Endometrium (tissue), 2 donors: Measurements from ENCODE around the gene BET1L.
"Not testable (repeated sequence)": the region's sequence is repeated elsewhere in the genome, so short reads cannot be mapped to it uniquely, and the experiment has no call there.

ENCODE experiments used
- FAIRE-seq: peaks from 2 replicates; lab custom pipeline; 2012; peaks lifted over from hg19 to GRCh38; lab: Jason Lieb, UNC
- donor health status: control.
- donor health status: control.

The BET1L gene

DNA sequence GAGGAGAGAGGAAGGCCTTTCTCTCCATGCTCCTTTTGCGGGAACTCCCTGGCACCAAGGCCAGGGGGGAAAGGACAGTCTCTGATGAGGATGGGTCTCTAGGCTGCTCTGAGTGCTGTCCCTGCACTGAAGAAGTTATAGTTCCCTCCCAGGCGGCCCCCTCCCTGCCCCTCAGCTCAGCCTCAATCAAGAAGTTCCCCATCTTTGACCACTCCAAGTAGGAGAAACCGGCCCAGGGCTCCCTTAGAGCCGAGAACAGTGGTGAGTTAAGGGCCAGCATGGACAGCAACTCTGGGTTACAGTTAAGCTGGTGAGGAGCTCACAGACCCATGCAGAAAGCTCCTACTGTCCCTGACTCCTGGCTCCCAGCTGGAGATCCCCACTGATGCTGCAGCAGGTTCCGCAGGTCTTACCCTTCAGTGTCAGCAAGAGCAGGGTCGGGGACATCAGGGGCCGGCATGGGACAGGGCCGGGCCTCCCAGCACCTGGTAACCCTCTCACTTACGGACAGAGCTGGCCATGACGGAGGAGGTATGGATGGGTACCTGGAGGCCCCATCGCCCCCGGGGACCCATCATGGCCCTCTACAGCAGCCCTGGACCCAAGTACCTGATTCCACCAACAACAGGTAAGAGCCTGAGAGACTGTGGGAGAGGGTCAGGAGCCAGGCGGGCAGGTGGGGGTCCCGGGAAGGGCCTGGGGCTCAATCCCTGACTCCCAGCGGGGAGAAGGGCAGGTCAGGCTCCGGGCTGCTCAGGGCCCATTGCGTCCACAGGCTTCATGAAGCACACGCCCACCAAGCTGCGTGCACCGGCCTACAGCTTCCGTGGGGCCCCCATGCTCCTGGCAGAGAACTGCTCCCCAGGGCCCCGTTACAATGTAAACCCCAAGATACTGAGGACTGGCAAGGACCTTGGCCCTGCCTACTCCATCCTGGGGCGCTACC is 10.1 kb downstream of the BET1L start:
- no peak for FAIRE-seq

DNA sequence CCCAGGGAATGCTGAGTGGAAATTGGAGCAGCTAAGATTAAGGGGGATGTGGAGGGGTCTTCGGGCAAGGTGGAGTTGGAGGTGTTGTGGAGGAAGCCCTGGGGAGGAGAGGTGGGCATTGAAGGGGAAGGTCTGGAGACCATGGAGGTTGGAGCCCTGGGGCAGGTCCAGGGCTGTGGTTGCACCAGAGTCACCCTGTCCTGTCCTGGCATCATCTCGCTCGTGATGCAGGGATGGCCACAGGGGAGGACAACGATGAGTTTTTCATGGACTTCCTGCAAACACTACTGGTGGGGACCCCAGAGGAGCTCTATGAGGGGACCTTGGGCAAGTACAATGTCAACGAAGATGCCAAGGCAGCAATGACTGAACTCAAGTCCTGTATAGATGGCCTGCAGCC is 13.7 kb downstream of the BET1L start:
- not testable (repeated sequence) for FAIRE-seq

DNA sequence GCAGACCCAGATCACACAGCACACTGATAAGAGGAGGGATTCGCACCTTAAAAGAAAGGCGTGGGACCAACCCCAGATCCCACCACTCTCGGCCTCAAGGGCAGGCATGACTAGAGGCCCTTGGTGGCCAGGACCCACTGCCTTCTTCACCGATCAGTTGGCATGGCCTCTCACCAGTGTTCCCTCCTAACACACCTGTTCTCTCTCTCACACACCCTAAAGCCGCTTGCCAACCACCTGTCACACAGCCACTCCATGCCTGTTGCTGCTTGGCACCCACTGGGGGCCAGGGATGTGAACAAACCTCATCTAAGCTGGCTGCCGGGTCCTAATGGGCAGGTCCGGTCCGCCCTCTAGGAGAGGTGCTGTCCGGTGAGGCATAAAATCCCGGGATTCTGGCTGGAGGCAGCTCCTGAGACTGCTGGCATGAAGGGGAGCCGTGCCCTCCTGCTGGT is 14.5 kb downstream of the BET1L start, which contains the start of gene SCGB1C1:
SCGB1C1 (plus strand) TSS at position 405 of the 455 bp plus-strand sequence; CDS start at position 427, 22 bp downstream.
- not testable (repeated sequence) for FAIRE-seq

DNA sequence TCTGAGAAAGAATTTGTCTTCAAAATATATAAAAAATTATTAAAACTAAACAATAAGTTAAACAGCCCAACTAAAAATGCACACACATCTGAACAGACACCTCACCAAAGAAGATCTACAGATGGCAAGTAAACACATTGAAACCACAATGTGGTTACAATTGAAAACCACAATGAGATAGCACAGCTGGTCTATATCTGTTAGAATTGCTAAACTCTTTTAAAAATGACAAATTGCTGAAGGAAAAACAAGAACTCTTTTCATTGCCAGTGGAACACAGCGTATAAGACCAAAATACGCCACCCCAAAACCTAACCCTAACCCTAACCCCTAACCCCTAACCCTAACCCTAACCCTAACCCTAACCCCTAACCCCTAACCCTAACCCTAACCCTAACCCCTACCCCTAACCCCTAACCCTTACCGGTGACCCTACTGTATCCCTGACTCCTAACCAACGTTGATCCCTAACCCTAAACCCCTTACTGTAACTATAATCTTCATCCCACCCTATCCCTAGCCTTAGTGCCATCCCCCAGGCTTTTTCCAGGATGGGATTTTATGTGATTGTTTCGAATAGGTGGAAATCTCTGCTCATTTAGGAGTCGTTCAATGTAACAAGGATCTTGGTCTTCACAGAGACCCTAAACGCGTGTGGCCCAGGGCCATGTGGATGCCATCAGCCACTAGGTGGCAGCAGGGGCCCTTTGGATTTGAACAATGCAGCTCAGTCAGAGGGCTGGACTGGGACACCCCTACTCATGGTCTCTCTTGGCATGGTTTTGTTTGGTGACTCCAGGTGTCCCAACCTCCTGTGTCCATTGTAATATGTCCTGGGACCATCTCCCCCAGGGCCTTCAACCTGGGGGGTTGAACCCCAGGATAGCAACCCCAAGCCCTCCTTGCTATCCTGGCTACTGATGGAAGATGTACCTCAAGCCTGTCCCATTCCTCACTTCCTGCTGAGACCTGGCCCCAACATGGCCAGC is 15.4 kb downstream of the BET1L start:
- FAIRE-seq = not testable (repeated sequence)

DNA sequence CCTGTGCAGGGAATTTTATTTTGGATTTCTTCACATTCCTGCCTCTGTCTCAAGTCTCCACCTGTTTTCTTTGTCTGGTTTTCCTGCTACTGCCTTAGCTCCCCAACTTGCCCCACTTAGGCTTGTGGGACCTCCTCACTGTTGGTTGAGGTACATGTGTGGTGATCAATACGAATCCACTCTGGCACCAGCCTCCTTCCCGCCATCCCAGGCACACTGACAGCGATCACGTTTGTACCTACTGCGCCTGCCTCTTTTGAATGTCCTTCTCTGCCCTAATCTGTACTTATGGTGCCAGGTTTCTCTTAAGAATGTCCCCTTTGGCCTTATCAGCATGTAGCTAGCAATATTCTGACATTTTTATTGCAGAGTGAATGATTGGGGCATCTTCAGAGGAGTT is 16.7 kb downstream of the BET1L start:
- not testable (repeated sequence) for FAIRE-seq

DNA sequence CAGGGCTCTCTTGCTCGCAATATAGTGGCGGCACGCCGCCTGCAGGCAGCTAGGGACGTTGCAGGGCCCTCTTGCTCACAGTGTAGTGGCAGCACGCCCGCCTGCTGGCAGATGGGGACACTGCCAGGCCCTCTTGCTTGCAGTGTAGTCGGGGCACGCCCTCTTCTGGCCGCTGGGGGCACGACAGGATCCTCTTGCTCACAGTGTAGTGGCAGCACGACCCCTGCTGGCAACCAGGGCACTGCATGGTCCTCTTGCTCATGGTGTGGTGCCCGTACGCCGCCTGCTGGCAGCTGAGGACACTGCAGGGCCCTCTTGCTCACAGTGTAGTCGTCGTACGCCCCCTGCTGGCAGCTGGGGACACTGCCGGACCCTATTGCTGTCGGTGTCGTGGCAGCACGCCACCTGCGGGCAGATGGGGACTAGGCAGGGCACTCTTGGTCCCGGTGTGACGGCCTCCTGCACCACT is 17.3 kb downstream of the BET1L start:
- FAIRE-seq = not testable (repeated sequence)

DNA sequence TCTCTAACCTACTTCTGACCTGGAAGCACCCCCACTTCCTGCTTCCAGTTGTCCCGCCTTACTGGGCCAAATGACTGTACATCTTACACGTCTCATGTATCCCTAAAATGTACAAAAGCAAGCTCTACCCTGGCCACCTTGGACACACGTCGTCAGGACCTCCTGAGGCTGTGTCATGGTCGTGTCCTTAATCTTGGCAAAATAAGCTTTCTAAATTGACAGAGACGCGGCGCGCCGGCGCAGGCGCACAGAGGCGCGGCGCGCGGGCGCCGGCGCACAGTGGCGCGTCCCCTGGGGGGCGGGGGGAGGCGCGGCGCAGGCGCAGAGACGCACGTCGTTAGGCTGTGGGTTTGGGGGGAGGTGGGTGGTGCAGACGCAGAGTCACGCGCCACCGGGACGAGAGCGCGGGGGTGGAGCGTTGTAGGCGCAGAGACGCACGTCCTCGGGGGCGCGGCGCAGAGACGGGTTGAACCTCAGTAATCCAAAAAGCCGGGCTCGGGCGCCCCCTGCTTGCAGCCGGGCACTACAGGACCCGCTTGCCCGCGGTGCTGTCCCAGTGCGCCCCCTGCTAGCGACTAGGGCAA is 17.9 kb downstream of the BET1L start:
- not testable (repeated sequence) for FAIRE-seq

DNA sequence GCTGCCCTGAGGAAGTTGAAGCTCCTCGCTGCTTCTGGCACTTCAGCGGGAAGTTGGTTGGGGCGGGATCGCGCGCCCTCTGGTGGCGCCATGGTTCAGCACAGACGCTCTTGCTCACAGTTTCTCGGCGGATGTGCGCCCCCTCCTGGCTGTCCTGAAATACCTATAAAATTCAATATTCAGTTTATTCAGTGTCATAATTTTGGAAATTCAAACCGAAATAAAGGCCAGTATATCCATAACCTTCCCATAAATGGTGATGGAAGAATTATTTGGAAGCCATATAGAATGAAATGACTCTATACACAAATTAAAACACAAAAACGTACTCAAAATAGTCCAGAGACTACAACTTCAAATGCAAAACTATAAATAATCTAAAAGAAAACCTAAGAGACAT is 27.0 kb downstream of the BET1L start:
- FAIRE-seq = not testable (repeated sequence)
